Measurements from ENCODE around the gene CYP3A7.

DNA sequence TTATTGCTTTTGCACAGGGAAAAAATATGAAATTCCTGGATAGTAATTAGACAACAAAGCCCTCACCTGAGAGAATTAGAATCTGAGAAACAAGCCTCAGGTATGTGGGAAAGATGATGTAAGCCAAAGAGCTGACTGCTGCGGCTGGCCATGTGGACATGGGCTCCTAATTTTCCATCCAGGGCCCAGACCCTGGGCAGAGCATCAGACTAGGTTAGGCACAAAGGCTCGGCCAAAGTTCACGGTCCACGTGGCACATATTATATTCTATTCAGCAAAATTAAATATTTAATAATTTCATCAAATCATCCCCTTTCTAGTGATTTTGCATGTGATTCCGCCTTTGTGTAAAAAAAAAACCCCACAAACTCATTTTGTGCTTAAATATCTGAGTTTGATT is 43.9 kb upstream of the CYP3A7 start:
- TF ChIP-seq, protein P1, sequence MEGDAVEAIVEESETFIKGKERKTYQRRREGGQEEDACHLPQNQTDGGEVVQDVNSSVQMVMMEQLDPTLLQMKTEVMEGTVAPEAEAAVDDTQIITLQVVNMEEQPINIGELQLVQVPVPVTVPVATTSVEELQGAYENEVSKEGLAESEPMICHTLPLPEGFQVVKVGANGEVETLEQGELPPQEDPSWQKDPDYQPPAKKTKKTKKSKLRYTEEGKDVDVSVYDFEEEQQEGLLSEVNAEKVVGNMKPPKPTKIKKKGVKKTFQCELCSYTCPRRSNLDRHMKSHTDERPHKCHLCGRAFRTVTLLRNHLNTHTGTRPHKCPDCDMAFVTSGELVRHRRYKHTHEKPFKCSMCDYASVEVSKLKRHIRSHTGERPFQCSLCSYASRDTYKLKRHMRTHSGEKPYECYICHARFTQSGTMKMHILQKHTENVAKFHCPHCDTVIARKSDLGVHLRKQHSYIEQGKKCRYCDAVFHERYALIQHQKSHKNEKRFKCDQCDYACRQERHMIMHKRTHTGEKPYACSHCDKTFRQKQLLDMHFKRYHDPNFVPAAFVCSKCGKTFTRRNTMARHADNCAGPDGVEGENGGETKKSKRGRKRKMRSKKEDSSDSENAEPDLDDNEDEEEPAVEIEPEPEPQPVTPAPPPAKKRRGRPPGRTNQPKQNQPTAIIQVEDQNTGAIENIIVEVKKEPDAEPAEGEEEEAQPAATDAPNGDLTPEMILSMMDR (IDR thresholded peaks at IDR 0.05): no peak
- TF ChIP-seq POLR2AphosphoS5 (IDR thresholded peaks at IDR 0.05): no peak
